ENCODE data around the gene A2ML1.
"Not testable (repeated sequence)": the region's sequence is repeated elsewhere in the genome, so short reads cannot be mapped to it uniquely, and the experiment has no call there.

A2ML1 gene

GRCh38 chr12:8818526-8818925, 3.9 kb upstream of the A2ML1 start:
- DNase-seq: no peak

GRCh38 chr12:8819666-8819980, 2.8 kb upstream of the A2ML1 start:
- DNase-seq: no peak

GRCh38 chr12:8820676-8821407, 1.6 kb upstream of the A2ML1 start:
- not testable (repeated sequence) for DNase-seq

- DNase-seq: peak; percentile 33
Observed at GRCh38 chr12:8821591-8821990, 830 bp upstream of the A2ML1 start.

- DNase-seq: peak; percentile 23
Observed at GRCh38 chr12:8823565-8824300, 1.3 kb downstream of the A2ML1 start.

- no peak for DNase-seq
Observed at GRCh38 chr12:8827551-8828256, 5.3 kb downstream of the A2ML1 start.

- DNase-seq: peak; percentile 30
Observed at GRCh38 chr12:8828257-8829124, 6.1 kb downstream of the A2ML1 start.

- DNase-seq: no peak
Observed at GRCh38 chr12:8829125-8829518, 6.7 kb downstream of the A2ML1 start.

- DNase-seq: no peak
Observed at GRCh38 chr12:8829621-8830020, 7.2 kb downstream of the A2ML1 start.

- DNase-seq: no peak
Observed at GRCh38 chr12:8831116-8831515, 8.7 kb downstream of the A2ML1 start.

GRCh38 chr12:8832500-8832899, 10.1 kb downstream of the A2ML1 start:
- DNase-seq: no peak

GRCh38 chr12:8834230-8834629, 11.8 kb downstream of the A2ML1 start:
- peak; percentile 27 for DNase-seq

GRCh38 chr12:8837291-8837690, 14.9 kb downstream of the A2ML1 start:
- no peak for DNase-seq

GRCh38 chr12:8840321-8840720, 17.9 kb downstream of the A2ML1 start:
- no peak for DNase-seq

- no peak for DNase-seq
Observed at GRCh38 chr12:8840938-8841633, 18.7 kb downstream of the A2ML1 start.

GRCh38 chr12:8841778-8842177, 19.4 kb downstream of the A2ML1 start:
- DNase-seq: no peak

- DNase-seq: no peak
Observed at GRCh38 chr12:8844665-8845064, 22.2 kb downstream of the A2ML1 start.

- no peak for DNase-seq
Observed at GRCh38 chr12:8846305-8846704, 23.9 kb downstream of the A2ML1 start.

- peak; percentile 19 for DNase-seq
Observed at GRCh38 chr12:8847435-8847834, 25.0 kb downstream of the A2ML1 start.

GRCh38 chr12:8849876-8850275, 27.5 kb downstream of the A2ML1 start:
- DNase-seq: peak; percentile 73

- DNase-seq: peak; percentile 46
Observed at GRCh38 chr12:8852119-8852518, 29.7 kb downstream of the A2ML1 start.

GRCh38 chr12:8855891-8856290, 33.5 kb downstream of the A2ML1 start:
- no peak for DNase-seq
